GM12891 (cell line): ENCODE measurements around the gene DIP2C.

Source experiments
- DNase-seq: peaks from one replicate; pipeline ENCODE4 v3.0.0; 2011; ENCODE audit warnings: low spot score; ENCODE audit not compliant: insufficient read length
- FAIRE-seq: peaks from 2 replicates; lab custom pipeline; 2011; peaks lifted over from hg19 to GRCh38; lab: Jason Lieb, UNC
- PAX5 ChIP-seq: IDR thresholded peaks from 2 replicates; pipeline ENCODE4 v1.6.1; 2011; ENCODE audit warnings: low read length, moderate library complexity, mild to moderate bottlenecking; ENCODE audit not compliant: insufficient read depth, severe bottlenecking
- POLR2A ChIP-seq: IDR thresholded peaks from 2 replicates; pipeline ENCODE4 v1.6.1; 2011; ENCODE audit warnings: low read depth, low read length, control low read depth
- POLR2AphosphoS5 ChIP-seq: IDR thresholded peaks from 2 replicates; pipeline ENCODE4 v1.6.1; 2011; ENCODE audit warnings: low read depth, low read length, control low read depth
- POU2F2 ChIP-seq: IDR thresholded peaks from 2 replicates; pipeline ENCODE4 v1.6.1; 2011; ENCODE audit warnings: low read depth, mild to moderate bottlenecking, control low read depth, low read length, moderate library complexity
- SPI1 ChIP-seq: IDR thresholded peaks from 2 replicates; pipeline ENCODE4 v1.6.1; 2011; ENCODE audit warnings: low read depth, low read length, control low read depth
- TAF1 ChIP-seq: IDR thresholded peaks from 2 replicates; pipeline ENCODE4 v1.6.1; 2011; ENCODE audit warnings: low read depth, low read length, control low read depth

DIP2C gene

GRCh38 chr10:670038-670437 lies 19.4 kb downstream of the DIP2C start:
- FAIRE-seq (peak; percentile 86), DNase-seq (no peak)
- TF ChIP-seq TAF1 (no peak), PAX5 (no peak), SPI1 (no peak), POLR2A (no peak), POLR2AphosphoS5 (no peak), POU2F2 (no peak)

GRCh38 chr10:668786-669485 lies 20.5 kb downstream of the DIP2C start:
- TF ChIP-seq POLR2A: no peak
- no peak for TF ChIP-seq TAF1
- no peak for TF ChIP-seq POLR2AphosphoS5
- TF ChIP-seq SPI1: no peak
- no peak for TF ChIP-seq PAX5
- TF ChIP-seq POU2F2: no peak
- DNase-seq (no peak), FAIRE-seq (no peak)

- no peak for TF ChIP-seq SPI1
- TF ChIP-seq POLR2AphosphoS5: no peak
- no peak for TF ChIP-seq POLR2A
- no peak for TF ChIP-seq PAX5
- DNase-seq: no peak
Observed at GRCh38 chr10:667602-668143, 21.8 kb downstream of the DIP2C start.

GRCh38 chr10:667096-667495 lies 22.4 kb downstream of the DIP2C start:
- DNase-seq (no peak), FAIRE-seq (no peak)

More at GRCh38 chr10:667602-668143, 21.8 kb downstream of the DIP2C start:
- FAIRE-seq: peak; percentile 91

GRCh38 chr10:666237-667012 lies 23.0 kb downstream of the DIP2C start:
- TF ChIP-seq TAF1 (no peak), POLR2A (no peak), POU2F2 (no peak), PAX5 (no peak), SPI1 (no peak), POLR2AphosphoS5 (no peak)
- DNase-seq (no peak), FAIRE-seq (no peak)

More at GRCh38 chr10:667096-667495, 22.4 kb downstream of the DIP2C start:
- TF ChIP-seq PAX5 (no peak), SPI1 (no peak), POU2F2 (no peak), POLR2A (no peak), POLR2AphosphoS5 (no peak), TAF1 (no peak)

- DNase-seq (no peak), FAIRE-seq (no peak)
Observed at GRCh38 chr10:665579-666091, 23.8 kb downstream of the DIP2C start.

GRCh38 chr10:664893-665292 lies 24.6 kb downstream of the DIP2C start:
- DNase-seq (no peak), FAIRE-seq (no peak)
- TF ChIP-seq POLR2AphosphoS5 (no peak), SPI1 (no peak)

More at GRCh38 chr10:665579-666091, 23.8 kb downstream of the DIP2C start:
- TF ChIP-seq POU2F2 (no peak), POLR2AphosphoS5 (no peak), SPI1 (no peak), PAX5 (no peak), POLR2A (no peak), TAF1 (no peak)

GRCh38 chr10:664301-664700 lies 25.2 kb downstream of the DIP2C start:
- FAIRE-seq (no peak), DNase-seq (no peak)
- TF ChIP-seq POLR2AphosphoS5: no peak
- no peak for TF ChIP-seq POLR2A
- TF ChIP-seq POU2F2: no peak
- TF ChIP-seq TAF1: no peak
- TF ChIP-seq SPI1: no peak
- no peak for TF ChIP-seq PAX5

- no peak for DNase-seq
- FAIRE-seq: no peak
- TF ChIP-seq POU2F2 (no peak), TAF1 (no peak), POLR2AphosphoS5 (no peak), SPI1 (no peak), PAX5 (no peak), POLR2A (no peak)
Observed at GRCh38 chr10:663831-664251, 25.6 kb downstream of the DIP2C start.

- no peak for TF ChIP-seq PAX5
- TF ChIP-seq TAF1: no peak
- no peak for TF ChIP-seq SPI1
- TF ChIP-seq POLR2A: no peak
- no peak for TF ChIP-seq POLR2AphosphoS5
- TF ChIP-seq POU2F2: no peak
- no peak for FAIRE-seq
- no peak for DNase-seq
Observed at GRCh38 chr10:663466-663751, 26.1 kb downstream of the DIP2C start.
